Vagina (tissue), 2 donors: ENCODE results near the gene VPS51. TPM values are rescaled to one million over a fixed set of nuclear protein-coding genes. Genes with fewer than 3 reads are reported as not detected.

Experiments used
- DNase-seq, 2 donors: peaks; one replicate each; pipeline ENCODE4 v3.0.0-alpha.2; 2017; ENCODE audit errors: extremely low spot score in 2 of 2
- H3K27ac ChIP-seq: fragments of 200-600 bp; sonication (generic); one replicate; pipeline ENCODE4 v1.5.1; 2019
- H3K27me3 ChIP-seq: fragments of 200-600 bp; sonication (generic); one replicate; pipeline ENCODE4 v1.5.1; 2019
- H3K36me3 ChIP-seq, 2 donors: fragments of 200-600 bp; sonication (generic); one replicate each; pipeline ENCODE4 v1.5.1; 2017 to 2019
- H3K4me1 ChIP-seq: fragments of 200-600 bp; sonication (generic); one replicate; pipeline ENCODE4 v1.5.1; 2019
- H3K4me3 ChIP-seq, 2 donors: fragments of 200-600 bp; sonication (generic); 1 replicate in 1 of 2; 2 replicates in 1 of 2; pipeline ENCODE4 v1.5.1; 2016 to 2019
- H3K9me3 ChIP-seq: fragments of 200-600 bp; sonication (generic); one replicate; pipeline ENCODE4 v1.5.1; 2019
- POLR2A ChIP-seq, 2 donors: fragments of 450-650 bp; IDR thresholded peaks; one replicate each; pipeline ENCODE4 v1.6.1; 2017; ENCODE audit warnings: antibody characterized with exemption in 2 of 2, mild to moderate bottlenecking in 2 of 2, moderate library complexity in 2 of 2
- POLR2AphosphoS5 ChIP-seq, 2 donors: sonication (generic); formaldehyde crosslinking; IDR thresholded peaks; one replicate each; pipeline ENCODE4 v1.9.0; 2017; ENCODE audit warnings: antibody characterized with exemption in 2 of 2, mild to moderate bottlenecking in 2 of 2, low read depth in 1 of 2; ENCODE audit not compliant: insufficient read depth in 1 of 2
- intact Hi-C: fragments of 100-400 bp; cut with DNase I; formaldehyde crosslinking; loops from one replicate; pipeline ENCODE4 v1.15.1; 2023
- microRNA-seq: library from miRNA; unstranded; fragments of <30 nt; microRNA quantifications from one replicate; pipeline ENCODE4, GENCODE V29; 2017; ENCODE audit warnings: borderline number of aligned reads, borderline replicate concordance
- small RNA-seq: library from RNA; depleted of rRNA; stranded (forward); fragments of <200 nt; gene quantifications from one replicate; pipeline ENCODE3, GENCODE V24; 2016
- total RNA-seq: library from RNA; depleted of rRNA; stranded (reverse); fragments of >200 nt; gene quantifications from one replicate; pipeline ENCODE4 v1.2.3, GENCODE V29; 2016
- TF ChIP-seq, protein P1 (sequence below), 3 experiments: fragments of 450-650 bp in 2 of 3; fragments of 200-600 bp in 1 of 3; sonication (generic) in 1 of 3; IDR thresholded peaks; one replicate each; pipeline ENCODE4 v1.5.1; 2017 to 2019; ENCODE audit warnings: antibody characterized with exemption in 3 of 3, mild to moderate bottlenecking in 2 of 3, moderate library complexity in 2 of 3

Gene VPS51
- total RNA-seq, 1 donor from 2014 or later = 191 TPM

DNA sequence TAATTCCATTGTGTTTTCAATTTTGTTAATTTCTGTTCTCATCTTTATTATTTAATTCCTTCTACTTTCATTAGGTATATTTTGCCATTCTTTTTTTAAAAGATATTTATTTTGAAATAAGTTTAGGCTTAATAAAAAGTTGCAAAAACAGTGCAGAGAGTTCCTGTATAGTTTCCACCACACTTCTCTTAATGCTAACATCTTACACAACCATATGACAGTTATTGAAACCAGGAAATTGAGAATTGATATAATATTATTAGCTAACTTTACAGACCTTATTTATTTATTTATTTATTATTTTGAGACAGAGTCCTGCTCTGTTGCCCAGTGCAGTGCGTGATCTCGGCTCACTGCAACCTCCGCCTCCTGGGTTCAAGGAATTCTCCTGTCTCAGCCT is 60.2 kb downstream of the VPS51 start:
- H3K27ac ChIP-seq = no peak overlapping the region
- no peaks in the 10 kb centered on the region for H3K27me3 ChIP-seq
- H3K36me3 ChIP-seq = no peaks in the 10 kb centered on the region
- H3K9me3 ChIP-seq = no peaks in the 10 kb centered on the region
- TF ChIP-seq, protein P1, sequence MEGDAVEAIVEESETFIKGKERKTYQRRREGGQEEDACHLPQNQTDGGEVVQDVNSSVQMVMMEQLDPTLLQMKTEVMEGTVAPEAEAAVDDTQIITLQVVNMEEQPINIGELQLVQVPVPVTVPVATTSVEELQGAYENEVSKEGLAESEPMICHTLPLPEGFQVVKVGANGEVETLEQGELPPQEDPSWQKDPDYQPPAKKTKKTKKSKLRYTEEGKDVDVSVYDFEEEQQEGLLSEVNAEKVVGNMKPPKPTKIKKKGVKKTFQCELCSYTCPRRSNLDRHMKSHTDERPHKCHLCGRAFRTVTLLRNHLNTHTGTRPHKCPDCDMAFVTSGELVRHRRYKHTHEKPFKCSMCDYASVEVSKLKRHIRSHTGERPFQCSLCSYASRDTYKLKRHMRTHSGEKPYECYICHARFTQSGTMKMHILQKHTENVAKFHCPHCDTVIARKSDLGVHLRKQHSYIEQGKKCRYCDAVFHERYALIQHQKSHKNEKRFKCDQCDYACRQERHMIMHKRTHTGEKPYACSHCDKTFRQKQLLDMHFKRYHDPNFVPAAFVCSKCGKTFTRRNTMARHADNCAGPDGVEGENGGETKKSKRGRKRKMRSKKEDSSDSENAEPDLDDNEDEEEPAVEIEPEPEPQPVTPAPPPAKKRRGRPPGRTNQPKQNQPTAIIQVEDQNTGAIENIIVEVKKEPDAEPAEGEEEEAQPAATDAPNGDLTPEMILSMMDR (IDR thresholded peaks at IDR 0.05) = no peak
- TF ChIP-seq POLR2AphosphoS5 (IDR thresholded peaks at IDR 0.05; ENCODE audit: insufficient read depth in 1 of 2, low read depth in 1 of 2) (no peak), POLR2A (IDR thresholded peaks at IDR 0.05) (no peak)
- peaks cover under 1% of the 10 kb centered on the region for H3K4me1 ChIP-seq
- DNase-seq = no peak
- no peak overlapping the region for H3K4me3 ChIP-seq
- intact Hi-C loops = no loop called here

DNA sequence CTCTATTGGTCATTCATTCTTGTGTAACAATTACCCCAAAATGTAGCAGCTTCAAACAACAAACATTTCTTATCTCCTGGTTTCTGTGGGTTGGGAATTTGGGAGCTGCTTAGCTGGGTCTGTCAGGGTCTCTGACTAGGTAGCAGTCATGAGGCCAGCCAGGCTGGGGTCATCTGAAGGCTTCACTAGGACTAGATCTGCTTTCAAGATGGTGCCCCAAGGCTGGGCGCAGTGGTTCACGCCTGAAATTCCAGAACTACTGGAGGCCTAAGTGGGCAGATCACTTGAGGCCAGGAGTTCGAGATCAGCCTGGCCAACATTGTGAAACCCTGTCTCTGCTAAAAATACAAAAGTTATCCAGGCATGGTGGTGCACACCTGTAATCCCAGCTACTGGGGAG is 60.9 kb downstream of the VPS51 start:
- intact Hi-C loops = no loop called here
- Histone ChIP-seq H3K4me1 (no peaks in the 10 kb centered on the region), H3K27ac (no peak overlapping the region), H3K4me3 (no peak overlapping the region), H3K9me3 (no peaks in the 10 kb centered on the region), H3K36me3 (no peaks in the 10 kb centered on the region), H3K27me3 (no peaks in the 10 kb centered on the region)
- no peak for TF ChIP-seq POLR2AphosphoS5 (IDR thresholded peaks at IDR 0.05; ENCODE audit: insufficient read depth in 1 of 2, low read depth in 1 of 2)
- no peak for TF ChIP-seq POLR2A (IDR thresholded peaks at IDR 0.05)
- TF ChIP-seq, protein P1 (IDR thresholded peaks at IDR 0.05) = no peak
- no peak for DNase-seq

DNA sequence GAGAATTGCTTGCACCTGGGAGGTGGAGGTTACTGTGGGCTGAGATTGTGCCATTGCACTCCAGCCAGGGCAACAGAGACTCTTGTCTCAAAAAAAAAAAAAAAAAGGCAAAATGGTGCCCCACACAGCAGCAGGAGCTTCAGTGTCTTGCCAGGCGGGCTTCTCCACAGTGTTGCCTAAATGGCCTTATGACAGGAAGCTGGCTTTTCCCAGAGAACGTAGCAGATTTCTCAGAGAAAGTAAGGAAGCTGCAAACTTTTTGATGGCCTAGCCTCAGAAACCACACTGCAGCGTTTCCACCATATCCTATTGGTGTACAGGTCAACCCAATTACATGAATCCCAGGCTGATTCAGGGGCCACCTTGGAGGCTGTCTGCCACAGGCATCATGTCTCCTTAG is 61.3 kb downstream of the VPS51 start:
- DNase-seq = no peak
- no peaks in the 10 kb centered on the region for H3K27me3 ChIP-seq
- no peak overlapping the region for H3K27ac ChIP-seq
- H3K4me3 ChIP-seq = no peak overlapping the region
- H3K4me1 ChIP-seq = no peaks in the 10 kb centered on the region
- intact Hi-C loops = no loop called here
- TF ChIP-seq, protein P1 (IDR thresholded peaks at IDR 0.05) = no peak
- no peak for TF ChIP-seq POLR2AphosphoS5 (IDR thresholded peaks at IDR 0.05; ENCODE audit: insufficient read depth in 1 of 2, low read depth in 1 of 2)
- no peak for TF ChIP-seq POLR2A (IDR thresholded peaks at IDR 0.05)
- H3K36me3 ChIP-seq = no peaks in the 10 kb centered on the region
- no peaks in the 10 kb centered on the region for H3K9me3 ChIP-seq

DNA sequence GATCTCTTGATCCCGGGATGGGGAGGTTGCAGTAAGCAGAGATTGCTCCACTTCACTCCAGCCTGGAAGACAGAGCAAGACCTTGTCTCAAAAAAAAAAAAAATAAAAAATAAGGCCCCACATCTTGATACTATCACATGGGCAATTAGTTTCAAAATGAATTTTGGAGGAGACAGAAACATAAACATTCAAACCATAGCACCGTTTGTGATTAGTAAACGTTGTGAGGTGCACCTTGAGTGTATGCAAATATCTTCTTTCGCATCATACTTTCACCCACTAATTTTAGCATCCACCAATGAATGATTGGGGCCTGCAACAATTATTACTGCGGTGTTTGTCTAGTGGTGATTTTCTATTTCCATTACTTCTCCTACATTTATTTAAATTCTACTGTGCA is 63.0 kb downstream of the VPS51 start:
- Histone ChIP-seq H3K27ac (no peak overlapping the region), H3K27me3 (no peaks in the 10 kb centered on the region), H3K9me3 (no peaks in the 10 kb centered on the region), H3K36me3 (no peaks in the 10 kb centered on the region), H3K4me1 (no peaks in the 10 kb centered on the region), H3K4me3 (no peak overlapping the region)
- DNase-seq = no peak
- intact Hi-C loops = no loop called here
- TF ChIP-seq POLR2AphosphoS5 (IDR thresholded peaks at IDR 0.05; ENCODE audit: insufficient read depth in 1 of 2, low read depth in 1 of 2) (no peak), POLR2A (IDR thresholded peaks at IDR 0.05) (no peak)
- TF ChIP-seq, protein P1 (IDR thresholded peaks at IDR 0.05) = no peak

DNA sequence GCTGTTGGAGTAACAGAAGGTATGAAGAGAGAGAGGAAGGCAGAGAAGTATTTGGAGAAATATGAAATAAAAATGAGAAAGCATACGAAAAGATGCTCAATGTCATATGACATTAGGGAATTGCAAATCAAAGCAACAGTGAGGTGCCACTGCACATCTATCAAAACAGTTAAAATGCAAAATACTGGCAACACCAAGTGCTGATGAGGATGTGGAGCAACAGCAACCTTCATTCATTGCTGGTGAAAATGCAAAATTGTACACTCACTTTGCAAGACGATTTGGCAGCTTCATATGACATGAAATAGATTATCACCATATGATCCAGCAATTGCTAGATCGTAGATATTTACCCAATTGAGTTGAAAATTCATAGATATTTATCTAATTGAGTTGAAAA is 64.6 kb downstream of the VPS51 start:
- TF ChIP-seq POLR2AphosphoS5 (IDR thresholded peaks at IDR 0.05; ENCODE audit: insufficient read depth in 1 of 2, low read depth in 1 of 2) (no peak), POLR2A (IDR thresholded peaks at IDR 0.05) (no peak)
- TF ChIP-seq, protein P1 (IDR thresholded peaks at IDR 0.05) = no peak
- intact Hi-C loops = no loop called here
- no peaks in the 10 kb centered on the region for H3K9me3 ChIP-seq
- H3K4me1 ChIP-seq = no peaks in the 10 kb centered on the region
- no peak overlapping the region for H3K27ac ChIP-seq
- DNase-seq = no peak
- no peaks in the 10 kb centered on the region for H3K27me3 ChIP-seq
- H3K4me3 ChIP-seq = no peak overlapping the region
- H3K36me3 ChIP-seq = no peaks in the 10 kb centered on the region

Small RNA genes within 50 kb of the gene (microRNA-seq; reads per million reads assigned to microRNA genes)
- not detected for gene MIR6751

Small RNA genes within 50 kb of the gene (small RNA-seq; reads per million reads assigned to genes)
- gene HIGD1AP10 (not detected), gene PDCL2P2 (not detected), gene RNU2-23P (not detected)

Other genes with a start within 250 kb of the VPS51 start
- 61.6 TPM for gene EHD1, start 217.6 kb upstream of the VPS51 start, total RNA-seq
- gene ATG2A, start 179.0 kb upstream of the VPS51 start, total RNA-seq = 27.0 TPM
- gene PPP2R5B, start 171.5 kb upstream of the VPS51 start, total RNA-seq = 16.9 TPM
- not detected for gene GPHA2, start 160.3 kb upstream of the VPS51 start, total RNA-seq
- gene MAJIN, start 124.1 kb upstream of the VPS51 start, total RNA-seq = not detected
- not detected for gene BATF2, start 99.2 kb upstream of the VPS51 start, total RNA-seq
- 112 TPM for gene ARL2, start 82.1 kb upstream of the VPS51 start, total RNA-seq
- 24.1 TPM for gene SNX15, start 68.8 kb upstream of the VPS51 start, total RNA-seq
- gene SAC3D1, start 55.0 kb upstream of the VPS51 start, total RNA-seq = 11.8 TPM
- 30.7 TPM for gene NAALADL1, start 37.7 kb upstream of the VPS51 start, total RNA-seq
- gene CDCA5, start 12.2 kb upstream of the VPS51 start, total RNA-seq = 3.7 TPM
- 50.8 TPM for gene ZFPL1, start 12.0 kb upstream of the VPS51 start, total RNA-seq
- 37.6 TPM for gene TM7SF2, start 15.7 kb downstream of the VPS51 start, total RNA-seq
- 15.7 TPM for gene ZNHIT2, start 21.5 kb downstream of the VPS51 start, total RNA-seq
- 1,228 TPM for gene FAU, start 25.9 kb downstream of the VPS51 start, total RNA-seq
- 43.5 TPM for gene MRPL49, start 26.1 kb downstream of the VPS51 start, total RNA-seq
- 42.5 TPM for gene SYVN1, start 38.3 kb downstream of the VPS51 start, total RNA-seq
- not detected for gene SPDYC, start 74.0 kb downstream of the VPS51 start, total RNA-seq
- gene CAPN1, start 85.7 kb downstream of the VPS51 start, total RNA-seq = 302 TPM
- 9.6 TPM for gene POLA2, start 165.7 kb downstream of the VPS51 start, total RNA-seq
- 27.7 TPM for gene CDC42EP2, start 218.7 kb downstream of the VPS51 start, total RNA-seq
- gene DPF2, start 237.6 kb downstream of the VPS51 start, total RNA-seq = 33.1 TPM